Stomach (tissue), 9 donors: Measurements from ENCODE around the gene GMDS. TPM values are rescaled to one million over a fixed set of nuclear protein-coding genes. Genes with fewer than 3 reads are reported as not detected.

Source experiments
- DNase-seq, 2 donors: peaks; one replicate each; pipeline versions ENCODE4 v3.0.0 to v3.0.0-alpha.2; 2013 to 2019
- H3K27ac ChIP-seq, 5 donors: fragments of 200-600 bp in 4 of 5; sonication (generic) in 4 of 5; one replicate each; pipeline ENCODE4 v1.5.1; 2013 to 2019; ENCODE audit warnings: mild to moderate bottlenecking in 1 of 5, moderate library complexity in 1 of 5
- H3K27me3 ChIP-seq, 3 donors: fragments of 200-600 bp; sonication (generic); one replicate each; pipeline ENCODE4 v1.5.1; 2017 to 2019; ENCODE audit warnings: mixed run types in 1 of 3
- H3K36me3 ChIP-seq, 4 donors: fragments of 200-600 bp; sonication (generic); 1 replicate in 3 of 4; 2 replicates in 1 of 4; pipeline ENCODE4 v1.5.1; 2016 to 2019
- H3K4me1 ChIP-seq, 4 donors: fragments of 200-600 bp; sonication (generic); one replicate each; pipeline ENCODE4 v1.5.1; 2016 to 2019
- H3K4me3 ChIP-seq, 4 donors: fragments of 200-600 bp; sonication (generic) in 3 of 4; one replicate each; pipeline ENCODE4 v1.5.1; 2016 to 2019; ENCODE audit warnings: mild to moderate bottlenecking in 1 of 4
- H3K9me3 ChIP-seq, 4 donors: fragments of 200-600 bp; sonication (generic); one replicate each; pipeline ENCODE4 v1.5.1; 2016 to 2019
- EP300 ChIP-seq: sonication (generic); formaldehyde crosslinking; IDR thresholded peaks from one replicate; pipeline ENCODE4 v1.6.1; 2017; ENCODE audit warnings: antibody characterized with exemption
- POLR2A ChIP-seq, 4 donors: fragments of 450-650 bp; IDR thresholded peaks; one replicate each; pipeline ENCODE4 v1.6.1; 2016; ENCODE audit warnings: antibody characterized with exemption in 4 of 4, control low read depth in 2 of 4, mild to moderate bottlenecking in 1 of 4, moderate library complexity in 1 of 4
- POLR2AphosphoS5 ChIP-seq, 3 donors: sonication (generic); formaldehyde crosslinking; IDR thresholded peaks; one replicate each; pipeline ENCODE4 v1.6.1; 2016; ENCODE audit warnings: antibody characterized with exemption in 3 of 3
- WGBS, 5 donors: extraction: QIAGEN DNeasy Blood & Tissue Kit in 3 of 5; methylation state at CpG; one replicate each; pipeline versions ENCODE4 v1.1.5 to v1.1.7; 2013 to 2018; 5-methylcytosine and 5-hydroxymethylcytosine counted together
- intact Hi-C: fragments of 100-400 bp; cut with DNase I; formaldehyde crosslinking; loops from one replicate; pipeline ENCODE4 v1.15.1; 2023; ENCODE audit warnings: low total_unique reads
- polyA plus RNA-seq, 3 donors: library from polyadenylated mRNA; stranded (reverse); fragments of 200-250 nt; gene quantifications; one replicate each; pipeline ENCODE4 v1.2.3, GENCODE V29; 2013
- total RNA-seq, 5 donors: library from RNA; depleted of rRNA; stranded (reverse); fragments of >200 nt; gene quantifications; one replicate each; pipeline versions ENCODE4 v1.1.0 to v1.2.3, GENCODE V29; 2014 to 2016
- TF ChIP-seq, protein P1 (sequence below), 7 experiments: fragments of 450-650 bp in 4 of 7; fragments of 200-600 bp in 3 of 7; sonication (generic) in 3 of 7; IDR thresholded peaks; one replicate each; pipeline ENCODE4 v1.5.1; 2016 to 2019; ENCODE audit warnings: antibody characterized with exemption in 7 of 7, control low read depth in 2 of 7, mild to moderate bottlenecking in 1 of 7
- donor health status: healthy with polysubstance abuse.
- donor health status: Bipolar disorder and iron deficiency.
- donor health status: healthy.

Gene GMDS
- total and polyA plus RNA-seq, 8 donors, result 83.7 to 262 (median 121) TPM

DNA sequence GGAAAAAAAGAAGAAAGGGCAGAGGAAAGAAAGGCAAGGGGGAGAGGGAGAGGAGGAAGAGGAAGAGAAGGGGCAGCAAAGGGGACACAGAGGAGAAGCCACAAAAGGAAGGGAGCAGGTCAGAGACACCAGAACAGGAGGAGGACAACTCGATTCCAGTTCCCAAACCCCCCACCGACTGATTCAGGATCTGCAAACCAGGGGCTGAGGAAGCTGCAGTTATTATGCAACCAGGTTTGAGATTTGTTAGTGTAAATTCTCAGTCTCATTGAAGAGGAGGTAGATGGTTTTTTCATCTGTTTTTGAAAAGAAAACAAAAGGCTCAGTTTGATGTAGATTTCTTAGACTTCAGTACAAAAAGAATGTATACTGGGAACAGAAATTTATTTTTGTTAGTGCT lies 432.9 kb downstream of the GMDS start:
- no peaks in the 10 kb centered on the region for H3K4me1 ChIP-seq
- H3K27ac ChIP-seq, result no peak overlapping the region
- no peaks in the 10 kb centered on the region for H3K36me3 ChIP-seq
- H3K27me3 ChIP-seq, result no peaks in the 10 kb centered on the region
- DNase-seq, result no peak
- TF ChIP-seq POLR2A (IDR thresholded peaks at IDR 0.05) (no peak), POLR2AphosphoS5 (IDR thresholded peaks at IDR 0.05) (no peak), EP300 (no peak)
- TF ChIP-seq, protein P1, sequence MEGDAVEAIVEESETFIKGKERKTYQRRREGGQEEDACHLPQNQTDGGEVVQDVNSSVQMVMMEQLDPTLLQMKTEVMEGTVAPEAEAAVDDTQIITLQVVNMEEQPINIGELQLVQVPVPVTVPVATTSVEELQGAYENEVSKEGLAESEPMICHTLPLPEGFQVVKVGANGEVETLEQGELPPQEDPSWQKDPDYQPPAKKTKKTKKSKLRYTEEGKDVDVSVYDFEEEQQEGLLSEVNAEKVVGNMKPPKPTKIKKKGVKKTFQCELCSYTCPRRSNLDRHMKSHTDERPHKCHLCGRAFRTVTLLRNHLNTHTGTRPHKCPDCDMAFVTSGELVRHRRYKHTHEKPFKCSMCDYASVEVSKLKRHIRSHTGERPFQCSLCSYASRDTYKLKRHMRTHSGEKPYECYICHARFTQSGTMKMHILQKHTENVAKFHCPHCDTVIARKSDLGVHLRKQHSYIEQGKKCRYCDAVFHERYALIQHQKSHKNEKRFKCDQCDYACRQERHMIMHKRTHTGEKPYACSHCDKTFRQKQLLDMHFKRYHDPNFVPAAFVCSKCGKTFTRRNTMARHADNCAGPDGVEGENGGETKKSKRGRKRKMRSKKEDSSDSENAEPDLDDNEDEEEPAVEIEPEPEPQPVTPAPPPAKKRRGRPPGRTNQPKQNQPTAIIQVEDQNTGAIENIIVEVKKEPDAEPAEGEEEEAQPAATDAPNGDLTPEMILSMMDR (IDR thresholded peaks at IDR 0.05), result no peak
- 81 to 98% (median 85%) methylated on average over 2 of the region's 2 CpGs for WGBS, 5 donors
- no peaks in the 10 kb centered on the region for H3K9me3 ChIP-seq
- H3K4me3 ChIP-seq, result no peak overlapping the region
- intact Hi-C loops, result no loop called here

DNA sequence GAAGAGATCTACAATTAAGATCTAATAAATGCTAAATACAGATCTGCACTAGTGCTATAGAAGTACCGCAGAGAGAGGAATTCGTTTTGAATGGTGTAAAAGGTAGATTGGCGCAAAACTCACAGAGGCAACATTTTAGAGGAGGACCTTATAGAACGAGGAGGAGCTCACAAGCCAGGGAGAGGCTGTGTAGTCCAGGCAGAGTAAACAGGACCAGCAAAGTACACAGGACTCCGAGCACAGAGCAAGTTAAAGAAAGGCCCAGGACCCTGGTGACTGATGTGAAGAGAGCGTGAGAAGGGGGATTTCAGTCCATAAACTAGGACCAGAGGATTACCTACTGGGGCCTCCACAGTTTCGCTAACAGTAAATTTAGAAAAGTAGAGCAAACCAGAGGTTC lies 433.4 kb downstream of the GMDS start:
- no peak for DNase-seq
- Histone ChIP-seq H3K4me1 (no peaks in the 10 kb centered on the region), H3K27me3 (no peaks in the 10 kb centered on the region), H3K9me3 (no peaks in the 10 kb centered on the region), H3K36me3 (no peaks in the 10 kb centered on the region), H3K4me3 (no peak overlapping the region), H3K27ac (no peak overlapping the region)
- 87 to 95% (median 92%) methylated on average over 7 of the region's 7 CpGs for WGBS, 5 donors
- intact Hi-C loops, result no loop called here
- TF ChIP-seq POLR2AphosphoS5 (IDR thresholded peaks at IDR 0.05) (no peak), POLR2A (IDR thresholded peaks at IDR 0.05) (no peak), EP300 (no peak)
- TF ChIP-seq, protein P1 (IDR thresholded peaks at IDR 0.05), result no peak

DNA sequence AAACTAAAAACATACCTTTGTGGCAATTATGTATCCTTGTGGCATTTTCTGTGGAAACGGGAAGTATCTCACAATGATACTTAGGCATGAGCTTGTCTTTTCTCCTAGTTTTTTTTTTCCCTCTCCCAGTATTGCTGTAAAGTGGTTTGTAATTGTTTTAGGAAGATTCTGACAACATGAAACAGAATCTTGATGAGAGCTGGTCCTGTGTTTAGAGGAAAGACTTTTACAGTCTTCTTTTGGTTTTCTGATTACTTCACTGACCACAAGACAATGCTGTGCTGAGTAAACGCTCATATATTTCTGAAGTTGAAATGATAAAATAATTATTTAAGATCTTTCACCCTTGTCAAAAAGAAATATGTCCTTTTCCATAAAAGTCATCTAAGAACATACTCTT lies 434.5 kb downstream of the GMDS start:
- 86 to 94% (median 92%) methylated on average over 2 of the region's 2 CpGs for WGBS, 5 donors
- no peaks in the 10 kb centered on the region for H3K27me3 ChIP-seq
- H3K9me3 ChIP-seq, result no peaks in the 10 kb centered on the region
- H3K36me3 ChIP-seq, result no peaks in the 10 kb centered on the region
- DNase-seq, result no peak
- TF ChIP-seq POLR2A (IDR thresholded peaks at IDR 0.05), result no peak
- TF ChIP-seq, protein P1 (IDR thresholded peaks at IDR 0.05), result no peak
- no peak for TF ChIP-seq EP300
- no peak for TF ChIP-seq POLR2AphosphoS5 (IDR thresholded peaks at IDR 0.05)
- intact Hi-C loops, result no loop called here
- no peak overlapping the region for H3K4me3 ChIP-seq
- no peak overlapping the region for H3K27ac ChIP-seq
- no peaks in the 10 kb centered on the region for H3K4me1 ChIP-seq

DNA sequence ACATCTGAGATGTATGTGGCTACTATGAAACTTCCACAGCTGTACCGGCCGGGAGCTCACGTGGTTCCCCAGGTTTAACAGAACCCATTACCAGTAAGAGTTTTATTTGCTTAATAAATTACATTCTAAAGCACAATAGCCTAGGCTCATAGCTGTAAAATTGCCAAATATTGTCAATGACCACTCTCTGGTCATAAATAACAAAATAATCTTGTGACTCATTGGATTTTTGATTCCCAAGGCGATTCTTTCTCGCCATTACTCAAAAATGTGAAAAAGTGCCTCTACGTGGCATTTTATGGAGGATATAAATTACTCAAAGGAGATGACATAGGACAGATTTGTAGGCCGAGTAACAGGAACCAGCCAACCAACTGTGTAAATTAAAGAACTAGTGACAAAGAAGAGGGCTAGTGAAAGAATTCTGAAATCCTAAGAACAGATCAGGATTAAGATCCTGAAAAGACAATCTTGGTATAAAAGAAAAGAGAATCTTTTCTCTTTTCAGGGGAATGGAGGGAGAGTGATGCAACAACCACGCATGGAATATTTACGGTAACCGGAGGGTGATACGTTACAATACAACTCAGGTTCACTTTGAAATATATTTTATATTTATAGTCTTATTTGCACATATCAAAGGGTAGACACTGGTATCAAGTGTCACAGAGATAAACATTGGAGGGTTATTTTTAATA lies 436.0 kb downstream of the GMDS start:
- TF ChIP-seq POLR2A (IDR thresholded peaks at IDR 0.05) (no peak), EP300 (no peak), POLR2AphosphoS5 (IDR thresholded peaks at IDR 0.05) (no peak)
- TF ChIP-seq, protein P1 (IDR thresholded peaks at IDR 0.05), result no peak
- Histone ChIP-seq H3K36me3 (no peaks in the 10 kb centered on the region), H3K27ac (no peak overlapping the region), H3K27me3 (no peaks in the 10 kb centered on the region), H3K9me3 (no peaks in the 10 kb centered on the region), H3K4me3 (no peak overlapping the region), H3K4me1 (no peaks in the 10 kb centered on the region)
- intact Hi-C loops, result no loop called here
- no peak for DNase-seq
- 94 to 97% (median 95%) methylated on average over 11 of the region's 11 CpGs for WGBS, 5 donors
